Osteoblast (primary cell): Measurements from ENCODE around the gene FBF1. TPM values are rescaled to one million over a fixed set of nuclear protein-coding genes. Genes with fewer than 3 reads are reported as not detected.

ENCODE experiments used
- DNase-seq: peaks from one replicate; pipeline ENCODE4 v3.0.0; 2011; ENCODE audit warnings: low spot score, mixed read lengths; ENCODE audit not compliant: insufficient read length; ENCODE audit errors: missing footprints
- H2AFZ ChIP-seq: 2 replicates; pipeline ENCODE4 v1.6.0; 2011; ENCODE audit warnings: mild to moderate bottlenecking, low read length
- H3K27ac ChIP-seq: 2 replicates; pipeline ENCODE4 v1.5.1; 2011; ENCODE audit warnings: mild to moderate bottlenecking, low read depth, low read length, moderate library complexity
- H3K27me3 ChIP-seq: 2 replicates; pipeline ENCODE4 v1.6.0; 2012; ENCODE audit warnings: mild to moderate bottlenecking, control low read depth, inconsistent platforms, low read length, moderate library complexity; ENCODE audit not compliant: insufficient read depth
- H3K36me3 ChIP-seq: 2 replicates; pipeline ENCODE4 v1.5.1; 2011; ENCODE audit warnings: mild to moderate bottlenecking, low read length, control low read depth, moderate library complexity; ENCODE audit not compliant: insufficient read depth
- H3K4me1 ChIP-seq: 2 replicates; pipeline ENCODE4 v1.5.1; 2011; ENCODE audit warnings: mild to moderate bottlenecking, low read length, control low read depth, moderate library complexity; ENCODE audit not compliant: insufficient read depth
- H3K4me2 ChIP-seq: 2 replicates; pipeline ENCODE4 v1.6.0; 2011; ENCODE audit warnings: mild to moderate bottlenecking, low read length; ENCODE audit not compliant: insufficient read depth
- H3K4me3 ChIP-seq: fragments of 200-600 bp; sonication (generic); 3 replicates; pipeline ENCODE4 v1.5.1; 2012; ENCODE audit warnings: mild to moderate bottlenecking, low read length, inconsistent platforms; ENCODE audit not compliant: insufficient read depth
- H3K79me2 ChIP-seq: 2 replicates; pipeline ENCODE4 v1.6.0; 2012; ENCODE audit warnings: mild to moderate bottlenecking, low read length, control low read depth, inconsistent platforms; ENCODE audit not compliant: insufficient read depth
- H3K9me3 ChIP-seq: 2 replicates; pipeline ENCODE4 v1.5.1; 2011; ENCODE audit warnings: low read depth, low read length, control low read depth
- H4K20me1 ChIP-seq: 2 replicates; pipeline ENCODE4 v1.6.0; 2012; ENCODE audit warnings: mild to moderate bottlenecking, low read length, control low read depth; ENCODE audit not compliant: insufficient read depth
- total RNA-seq: library from RNA; depleted of rRNA; stranded (reverse); fragments of >200 nt; gene quantifications from 2 replicates; pipeline ENCODE4 v1.2.3, GENCODE V29; 2012
- TF ChIP-seq, protein P1 (sequence below): IDR thresholded peaks from 2 replicates; pipeline ENCODE4 v1.5.1; 2011; ENCODE audit warnings: mild to moderate bottlenecking, low read depth, low read length, moderate library complexity; ENCODE audit errors: extremely low read depth

The FBF1 gene
- total RNA-seq, 1 donor = 14.1 TPM

DNA sequence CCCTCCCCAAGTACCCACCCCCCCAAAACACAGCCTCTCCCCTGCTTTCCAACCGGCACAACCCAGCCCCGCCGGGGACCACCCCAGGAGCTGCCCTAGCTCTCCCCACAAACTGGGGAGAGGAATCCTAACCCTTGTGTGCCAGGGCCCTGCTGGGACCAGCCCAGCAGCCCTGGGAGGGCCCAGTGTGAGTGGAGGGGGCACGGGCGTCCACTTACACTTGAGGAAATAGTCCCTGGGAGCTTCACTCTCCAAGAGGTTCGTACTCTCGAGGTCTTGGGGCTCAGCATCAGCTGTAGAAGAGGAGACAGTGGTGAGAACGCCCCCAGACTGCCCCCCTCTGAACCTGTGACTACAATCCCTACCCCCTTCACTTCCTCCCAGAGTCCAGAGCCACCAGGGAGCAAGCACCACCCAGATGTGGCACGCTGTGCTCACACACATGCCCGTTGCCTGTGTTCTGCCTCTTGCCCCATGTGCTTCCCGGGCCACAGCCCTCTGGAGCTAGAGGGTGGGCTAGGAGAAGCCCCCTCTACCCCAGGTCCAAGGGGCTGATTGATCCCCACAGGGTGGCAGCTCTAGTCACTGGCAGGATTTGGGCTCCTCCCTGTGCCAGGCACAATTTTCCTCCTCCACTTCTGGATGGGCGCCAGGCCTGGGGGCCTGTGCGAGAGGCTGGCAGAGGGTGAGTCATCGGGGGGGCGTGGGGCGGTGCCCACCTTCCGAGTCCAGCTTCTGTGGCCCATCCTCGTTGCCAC lies 65.5 kb downstream of the FBF1 start:
- Histone ChIP-seq H3K27ac (no peak overlapping the region), H3K4me2 (peak overlapping the region; percentile 18), H2AFZ (peak overlapping the region; percentile 12)

DNA sequence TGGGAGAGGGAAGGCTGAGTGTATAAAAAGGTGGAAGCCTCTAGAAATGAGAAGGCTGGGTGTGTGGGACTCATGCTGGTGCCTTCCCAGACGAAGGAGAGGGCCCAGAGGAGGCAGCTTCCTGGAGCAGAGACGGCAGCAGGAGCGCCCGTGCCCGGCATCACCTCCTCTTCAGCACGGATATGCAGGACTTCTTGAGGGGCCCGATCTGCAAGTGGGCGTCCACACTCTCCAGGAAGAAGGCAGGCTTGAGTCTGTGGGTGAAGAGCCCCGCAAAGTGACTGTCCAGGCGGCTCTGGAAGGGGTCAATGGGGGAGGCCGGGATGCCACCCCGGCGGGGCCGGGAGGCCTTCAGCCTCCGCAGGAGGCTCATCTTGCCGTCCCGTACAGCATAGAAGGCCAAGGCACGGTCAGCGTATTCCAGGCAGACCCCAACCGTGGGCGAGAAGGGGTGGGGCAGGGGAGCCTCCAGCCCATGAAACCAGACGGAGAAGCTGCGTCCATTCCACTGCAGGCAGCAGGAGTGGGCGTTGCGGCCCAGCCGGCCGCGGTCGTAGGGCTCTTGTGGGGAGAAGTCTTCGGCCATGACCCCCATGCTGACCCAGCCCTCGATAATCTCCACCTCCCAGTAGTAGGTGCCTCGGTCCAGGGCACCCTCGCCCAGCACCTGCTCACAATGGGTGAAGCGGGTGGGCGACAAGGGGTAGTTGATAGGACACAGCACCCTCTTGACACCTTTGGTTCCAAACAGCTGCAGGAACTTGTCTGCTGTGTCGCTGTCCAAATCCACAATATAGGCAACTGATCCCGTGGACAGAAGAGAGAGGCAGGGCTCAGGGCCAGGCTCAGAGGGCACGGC lies 66.3 kb downstream of the FBF1 start:
- Histone ChIP-seq H3K79me2 (no peaks in the 10 kb centered on the region), H2AFZ (no peak overlapping the region), H3K36me3 (no peaks in the 10 kb centered on the region), H3K4me3 (no peak overlapping the region), H4K20me1 (peaks cover 3% of the 10 kb centered on the region), H3K4me1 (peaks cover 34% of the 10 kb centered on the region), H3K27ac (no peak overlapping the region), H3K9me3 (no peaks in the 10 kb centered on the region), H3K27me3 (peaks cover 6% of the 10 kb centered on the region), H3K4me2 (no peak overlapping the region)
- DNase-seq = peak; percentile 27
- TF ChIP-seq, protein P1, sequence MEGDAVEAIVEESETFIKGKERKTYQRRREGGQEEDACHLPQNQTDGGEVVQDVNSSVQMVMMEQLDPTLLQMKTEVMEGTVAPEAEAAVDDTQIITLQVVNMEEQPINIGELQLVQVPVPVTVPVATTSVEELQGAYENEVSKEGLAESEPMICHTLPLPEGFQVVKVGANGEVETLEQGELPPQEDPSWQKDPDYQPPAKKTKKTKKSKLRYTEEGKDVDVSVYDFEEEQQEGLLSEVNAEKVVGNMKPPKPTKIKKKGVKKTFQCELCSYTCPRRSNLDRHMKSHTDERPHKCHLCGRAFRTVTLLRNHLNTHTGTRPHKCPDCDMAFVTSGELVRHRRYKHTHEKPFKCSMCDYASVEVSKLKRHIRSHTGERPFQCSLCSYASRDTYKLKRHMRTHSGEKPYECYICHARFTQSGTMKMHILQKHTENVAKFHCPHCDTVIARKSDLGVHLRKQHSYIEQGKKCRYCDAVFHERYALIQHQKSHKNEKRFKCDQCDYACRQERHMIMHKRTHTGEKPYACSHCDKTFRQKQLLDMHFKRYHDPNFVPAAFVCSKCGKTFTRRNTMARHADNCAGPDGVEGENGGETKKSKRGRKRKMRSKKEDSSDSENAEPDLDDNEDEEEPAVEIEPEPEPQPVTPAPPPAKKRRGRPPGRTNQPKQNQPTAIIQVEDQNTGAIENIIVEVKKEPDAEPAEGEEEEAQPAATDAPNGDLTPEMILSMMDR = no peak

More for the DNA sequence above, 65.5 kb downstream of the FBF1 start:
- TF ChIP-seq, protein P1 = no peak
- DNase-seq = peak; percentile 57
- no peak overlapping the region for H3K4me3 ChIP-seq
- no peaks in the 10 kb centered on the region for H3K79me2 ChIP-seq
- peaks cover 3% of the 10 kb centered on the region for H4K20me1 ChIP-seq
- no peaks in the 10 kb centered on the region for H3K9me3 ChIP-seq
- no peaks in the 10 kb centered on the region for H3K36me3 ChIP-seq
- H3K4me1 ChIP-seq = peaks cover 32% of the 10 kb centered on the region
- peaks cover 6% of the 10 kb centered on the region for H3K27me3 ChIP-seq

DNA sequence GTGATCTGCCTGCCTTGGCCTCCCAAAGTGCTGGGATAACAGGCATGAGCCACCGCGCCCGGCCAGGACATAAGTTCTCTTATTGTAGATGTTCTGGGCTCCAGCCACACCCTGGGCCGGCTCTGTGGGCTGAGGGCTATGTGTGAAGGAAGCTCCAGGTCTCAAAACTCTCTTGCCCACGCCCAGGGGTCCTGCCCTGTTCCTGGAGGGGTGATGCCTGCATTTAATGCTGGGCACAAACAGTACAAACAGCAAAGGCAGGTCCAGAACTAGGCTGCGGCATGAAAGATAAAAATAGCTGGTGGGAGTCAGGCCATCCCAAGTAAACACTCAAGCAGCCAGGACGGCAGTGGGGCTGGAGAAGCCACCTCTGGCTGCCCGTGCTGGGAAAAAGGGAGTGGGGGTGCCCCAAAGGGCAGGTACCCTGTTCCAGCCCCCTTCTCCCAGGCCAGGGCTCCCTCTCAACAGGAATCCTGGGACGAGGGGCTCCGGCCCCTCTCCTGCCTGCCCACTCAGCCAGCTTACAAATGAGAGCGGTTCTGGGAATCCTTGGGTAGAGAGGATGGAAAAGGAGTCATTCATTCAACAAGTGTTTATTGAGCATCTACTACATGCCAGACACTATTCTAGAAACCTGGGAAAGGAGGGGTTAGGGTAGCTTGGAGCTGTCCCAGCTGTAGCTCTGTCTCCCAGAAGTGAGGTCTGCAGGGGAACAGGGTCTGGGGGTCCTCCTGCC lies 67.1 kb downstream of the FBF1 start:
- TF ChIP-seq, protein P1 = no peak
- H2AFZ ChIP-seq = no peak overlapping the region

More for the DNA sequence above, 67.1 kb downstream of the FBF1 start:
- no peak overlapping the region for H3K4me3 ChIP-seq
- no peak overlapping the region for H3K4me2 ChIP-seq
- DNase-seq = peak; percentile 32
- H3K27me3 ChIP-seq = peaks cover under 1% of the 10 kb centered on the region
- H3K27ac ChIP-seq = no peak overlapping the region
- H4K20me1 ChIP-seq = peaks cover 3% of the 10 kb centered on the region
- H3K4me1 ChIP-seq = peaks cover 40% of the 10 kb centered on the region
- no peaks in the 10 kb centered on the region for H3K36me3 ChIP-seq
- H3K9me3 ChIP-seq = no peaks in the 10 kb centered on the region
- no peaks in the 10 kb centered on the region for H3K79me2 ChIP-seq
